Putamen (tissue), 1 donor: Measurements from ENCODE around the gene IQSEC1.
A peak's percentile ranks its signal among the peaks of the same experiment; 100 is the strongest.

Source experiments
- DNase-seq: peaks from one replicate; pipeline ENCODE4 v3.0.0-alpha.2; 2016; ENCODE audit warnings: low spot score

The IQSEC1 gene

GRCh38 chr3:12968541-12968940, 104.7 kb downstream of the IQSEC1 start:
- no peak for DNase-seq

GRCh38 chr3:12967606-12968351, 105.5 kb downstream of the IQSEC1 start:
- peak; percentile 87 for DNase-seq

- no peak for DNase-seq
These were observed 106.2 kb downstream of the IQSEC1 start for GRCh38 chr3:12966847-12967605.

GRCh38 chr3:12965999-12966846, 107.0 kb downstream of the IQSEC1 start:
- DNase-seq: no peak

GRCh38 chr3:12964711-12965612, 108.3 kb downstream of the IQSEC1 start:
- DNase-seq: no peak

- no peak for DNase-seq
These were observed 109.1 kb downstream of the IQSEC1 start for GRCh38 chr3:12963922-12964701.

GRCh38 chr3:12963231-12963896, 109.9 kb downstream of the IQSEC1 start:
- no peak for DNase-seq

GRCh38 chr3:12962292-12962691, 110.9 kb downstream of the IQSEC1 start:
- no peak for DNase-seq

GRCh38 chr3:12961697-12962036, 111.6 kb downstream of the IQSEC1 start:
- no peak for DNase-seq

- no peak for DNase-seq
These were observed 112.1 kb downstream of the IQSEC1 start for GRCh38 chr3:12961007-12961696.

- DNase-seq: no peak
These were observed 112.7 kb downstream of the IQSEC1 start for GRCh38 chr3:12960497-12960896.

- DNase-seq: no peak
These were observed 113.3 kb downstream of the IQSEC1 start for GRCh38 chr3:12959838-12960378.

GRCh38 chr3:12959410-12959809, 113.8 kb downstream of the IQSEC1 start:
- DNase-seq: no peak

- DNase-seq: no peak
These were observed 115.1 kb downstream of the IQSEC1 start for GRCh38 chr3:12957824-12958792.

- DNase-seq: no peak
These were observed 115.9 kb downstream of the IQSEC1 start for GRCh38 chr3:12957339-12957738.

GRCh38 chr3:12956316-12956660, 116.9 kb downstream of the IQSEC1 start:
- DNase-seq: no peak

- no peak for DNase-seq
These were observed 117.4 kb downstream of the IQSEC1 start for GRCh38 chr3:12955651-12956315.
